HG02759 (cell line): ENCODE results near the gene CYBC1.
A peak's percentile ranks its signal among the peaks of the same experiment; 100 is the strongest.
"Not testable (repeated sequence)": the region's sequence is repeated elsewhere in the genome, so short reads cannot be mapped to it uniquely, and the experiment has no call there.

Source experiments
- ATAC-seq: cut with Tn5 transposase; IDR thresholded peaks from one replicate; pipeline ENCODE4 v1.9.1; 2021; ENCODE audit warnings: mild to moderate bottlenecking, moderate library complexity; ENCODE audit not compliant: unreplicated experiment

Gene CYBC1

DNA sequence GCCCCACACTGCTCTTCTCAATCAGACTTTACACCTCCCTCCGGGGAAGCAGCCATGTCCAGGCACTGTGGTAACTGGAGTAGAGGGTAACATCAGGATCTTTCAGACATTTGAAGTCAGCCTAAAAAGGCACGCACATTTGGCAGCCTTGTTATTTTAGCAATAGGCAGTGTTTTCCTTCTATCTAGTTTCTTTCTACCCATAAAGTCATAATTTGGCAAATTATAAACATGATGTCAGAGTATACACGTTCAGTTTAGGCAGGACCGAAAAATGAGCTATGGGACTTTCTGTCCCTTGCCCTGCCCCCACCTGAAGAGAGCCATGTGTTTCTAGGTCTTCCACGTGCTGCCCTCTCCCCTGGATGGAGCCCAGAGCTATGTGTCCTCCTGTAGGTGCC, 29.1 kb upstream of the CYBC1 start:
- ATAC-seq: no peak

- ATAC-seq: no peak
Measured at GRCh38 chr17:82477934-82478333, 27.4 kb upstream of the CYBC1 start.

GRCh38 chr17:82475458-82475857, 24.9 kb upstream of the CYBC1 start:
- no peak for ATAC-seq

DNA sequence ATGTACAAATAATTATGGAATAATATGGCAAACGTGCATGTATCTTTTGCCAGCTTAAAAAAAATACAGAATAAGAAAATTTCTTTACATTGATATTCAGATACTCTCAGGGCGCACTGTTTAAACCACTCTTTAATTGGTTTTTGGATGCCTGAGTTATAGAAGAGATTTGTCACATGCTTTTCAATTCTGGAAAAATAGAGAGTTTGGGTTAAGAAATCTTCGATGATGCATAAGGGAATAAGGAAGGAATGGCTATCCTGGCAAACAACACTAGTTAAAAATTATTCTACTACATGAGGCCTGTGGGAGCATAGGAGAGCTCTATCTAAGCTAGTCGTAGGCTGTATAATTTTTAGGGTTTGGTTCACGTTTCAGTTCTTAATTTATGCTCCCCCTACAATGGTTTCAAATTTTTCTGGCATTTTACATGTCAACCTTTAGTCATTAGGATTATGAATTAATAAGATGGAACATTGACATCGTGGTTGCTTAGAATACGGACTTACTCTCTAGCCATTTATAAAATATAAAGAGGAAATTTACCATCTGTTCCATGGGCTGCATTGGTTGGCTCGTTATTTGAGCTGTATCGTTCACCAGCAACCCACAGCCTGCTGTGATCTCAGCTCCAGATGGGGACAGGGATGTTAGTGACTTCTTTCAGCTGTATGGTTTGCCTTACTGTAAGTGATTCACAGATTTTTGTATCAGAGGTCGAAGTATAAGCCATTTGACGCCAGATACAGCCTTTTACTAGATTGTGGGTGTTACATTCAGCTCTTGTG, 23.9 kb upstream of the CYBC1 start:
- ATAC-seq: no peak

- ATAC-seq: no peak
Measured at GRCh38 chr17:82470065-82470464, 19.5 kb upstream of the CYBC1 start.

GRCh38 chr17:82468692-82469091, 18.1 kb upstream of the CYBC1 start:
- no peak for ATAC-seq

- ATAC-seq: no peak
Measured at GRCh38 chr17:82465023-82465603, 14.6 kb upstream of the CYBC1 start.

DNA sequence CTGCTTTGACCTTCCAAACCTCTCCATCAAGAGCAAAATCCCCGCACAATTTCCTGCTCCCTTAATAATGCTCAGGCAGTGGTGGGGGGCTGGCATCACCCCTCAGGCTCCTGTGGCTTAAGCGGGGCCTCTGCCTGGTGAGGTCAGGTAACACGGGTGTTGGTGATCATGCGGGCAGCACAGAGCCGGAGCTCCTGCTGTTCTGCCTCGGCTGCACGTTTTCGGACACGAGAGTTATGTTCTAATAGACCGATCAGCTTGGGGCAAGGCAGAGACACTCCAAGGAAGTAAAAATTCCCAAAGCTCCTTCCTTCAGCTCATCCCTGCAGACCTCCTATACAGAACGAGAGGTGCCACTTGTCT, 14.0 kb upstream of the CYBC1 start:
- ATAC-seq: no peak

DNA sequence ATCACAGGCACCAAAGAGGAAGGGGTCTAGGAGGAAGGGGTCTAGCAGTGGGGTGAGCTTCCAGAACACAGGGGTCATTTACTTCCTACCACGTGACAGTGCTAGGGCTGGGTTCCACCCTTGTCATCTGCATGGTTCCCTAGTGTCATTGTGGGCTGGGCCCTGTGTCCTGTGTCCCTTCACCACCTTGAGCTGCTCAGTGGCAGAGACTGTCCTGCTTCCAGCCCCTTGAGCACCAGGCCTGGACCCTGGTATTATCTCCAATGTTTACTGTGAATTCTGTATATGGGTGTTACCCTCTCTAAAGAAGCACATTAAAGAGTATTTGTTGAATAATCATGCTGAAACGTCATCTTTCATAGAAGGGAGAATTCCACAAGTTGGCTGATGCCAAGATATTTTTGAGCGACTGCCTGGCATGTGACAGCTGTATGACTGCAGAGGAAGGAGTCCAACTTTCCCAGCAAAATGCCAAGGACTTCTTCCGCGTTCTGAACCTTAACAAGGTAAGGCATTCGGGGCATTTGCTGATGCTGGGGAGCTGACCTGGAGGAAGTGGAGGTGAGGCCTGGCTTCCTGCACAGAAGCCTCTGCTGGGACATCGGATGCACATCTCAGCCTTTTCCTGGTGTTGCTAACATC, 13.5 kb upstream of the CYBC1 start:
- no peak for ATAC-seq

DNA sequence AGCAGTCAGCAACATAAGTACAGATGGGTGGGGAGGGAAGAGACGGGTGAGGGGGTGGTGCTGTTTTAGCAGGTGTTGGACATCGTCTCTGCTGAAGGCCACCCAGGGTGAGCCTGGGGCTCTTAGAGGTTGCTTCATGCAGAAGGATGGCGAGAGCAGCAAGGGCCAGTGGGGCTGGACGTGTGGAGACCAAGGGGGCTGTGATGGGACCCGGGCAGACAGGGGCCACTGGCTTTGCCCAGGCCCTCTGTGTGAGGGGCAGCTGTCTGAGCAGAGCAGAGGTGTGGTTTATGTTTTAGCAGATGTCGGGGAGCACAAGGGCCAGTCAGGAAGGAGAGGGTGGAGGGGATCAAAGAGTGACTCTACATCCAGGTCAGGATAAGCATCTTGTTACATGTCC, 12.8 kb upstream of the CYBC1 start:
- no peak for ATAC-seq

DNA sequence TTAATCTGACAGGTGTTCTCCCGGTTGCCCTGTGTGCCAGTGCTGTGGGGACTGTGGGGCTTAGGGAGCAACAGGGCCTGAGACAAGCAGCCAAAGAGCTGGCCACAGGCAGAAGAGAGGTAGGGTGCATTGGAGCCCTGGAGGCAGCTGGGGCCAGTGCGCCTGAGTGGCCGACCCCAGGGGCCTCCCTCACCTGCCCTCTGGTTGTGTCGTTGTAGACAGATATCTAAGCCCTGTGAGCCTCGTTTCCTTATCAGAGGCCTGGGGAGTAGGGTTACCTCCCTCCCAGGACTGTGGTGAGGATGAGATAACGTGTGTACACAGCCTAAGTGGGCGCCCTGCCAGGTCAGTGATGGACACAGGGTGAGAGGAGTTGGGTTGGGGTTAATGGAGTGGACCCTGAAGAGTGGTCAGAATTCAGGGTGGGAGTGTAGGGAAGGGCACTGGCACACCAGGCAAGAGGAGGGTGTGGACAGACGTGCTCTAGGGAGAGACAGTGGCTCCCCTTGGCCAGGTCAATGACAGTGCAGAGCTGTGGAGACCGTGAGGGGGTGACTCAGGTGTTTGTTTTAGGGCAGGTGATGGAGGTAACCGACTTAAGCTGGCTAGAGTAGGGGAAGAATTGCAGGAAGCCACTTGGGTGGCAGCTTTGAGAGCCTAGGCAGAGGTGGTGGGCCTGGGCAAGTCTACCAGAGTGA, 11.4 kb upstream of the CYBC1 start:
- no peak for ATAC-seq

GRCh38 chr17:82459936-82460335, 9.4 kb upstream of the CYBC1 start:
- not testable (repeated sequence) for ATAC-seq

DNA sequence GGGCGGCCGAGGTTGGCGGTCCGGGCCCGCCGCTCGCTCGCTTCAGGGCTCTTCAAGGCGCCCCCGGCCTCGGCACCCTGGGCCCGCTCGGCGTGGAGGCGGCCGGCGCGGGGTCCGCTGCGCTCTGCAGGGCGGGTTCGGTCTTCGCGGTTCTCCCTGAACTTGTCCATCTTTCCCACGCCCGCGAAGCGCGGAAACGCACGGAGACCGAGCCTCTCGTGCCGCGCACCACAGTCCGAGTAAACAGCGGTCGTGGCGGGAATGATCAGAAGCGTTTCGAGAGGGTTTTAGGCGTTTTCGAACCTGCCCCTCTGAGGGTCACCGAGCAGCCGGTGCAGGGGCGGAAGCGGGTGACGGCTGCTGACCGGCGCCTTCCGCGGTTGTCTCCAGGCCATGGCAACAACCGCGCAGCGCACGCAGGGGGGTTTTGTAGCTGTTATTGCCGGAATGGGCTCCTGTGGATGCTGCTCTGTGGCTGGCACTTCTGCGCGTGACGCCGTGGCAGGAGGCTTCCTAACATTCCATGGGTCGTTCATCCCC, 8.4 kb upstream of the CYBC1 start:
- peak; percentile 9 for ATAC-seq

DNA sequence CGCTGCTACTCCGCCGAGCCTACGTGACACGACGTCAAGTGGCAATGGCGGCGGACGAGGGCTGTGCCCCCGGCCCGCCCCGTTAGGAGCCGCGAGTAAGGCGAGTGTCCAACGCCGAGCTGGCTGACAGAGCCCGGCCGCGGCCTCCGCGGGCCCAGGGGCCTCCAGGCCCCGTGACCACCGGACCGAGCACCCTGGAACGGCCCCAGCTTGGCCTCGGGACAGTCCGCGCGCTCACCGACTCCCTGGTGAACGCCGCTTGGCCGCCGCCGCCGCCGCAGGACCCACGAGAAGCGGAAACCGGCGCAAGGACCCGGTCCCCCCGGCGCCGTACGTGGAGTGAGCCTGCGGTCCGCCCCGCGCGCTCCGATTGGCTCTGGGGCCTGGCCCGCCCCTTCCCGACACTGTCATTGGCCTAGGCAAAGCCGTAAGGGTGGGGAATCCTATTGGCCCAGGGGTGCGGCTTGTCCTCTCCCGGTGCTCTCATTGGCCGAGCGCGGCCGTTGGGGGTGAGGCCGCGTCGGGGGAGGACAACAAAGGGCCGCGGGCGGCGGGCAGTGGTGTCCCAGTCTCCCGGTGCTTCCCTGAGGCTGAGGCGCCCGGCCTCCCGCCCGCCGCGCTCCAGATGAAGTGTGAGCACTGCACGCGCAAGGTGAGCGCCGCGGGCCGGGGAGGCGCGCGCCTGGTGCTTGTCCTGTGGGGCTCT, 7.8 kb upstream of the CYBC1 start, which contains the start of gene NARF:
Gene NARF (plus strand): TSS at position 563 of the 706 bp plus-strand sequence. CDS start 63 bp downstream, at position 626.
- peak; percentile 92 for ATAC-seq

- no peak for ATAC-seq
Measured at GRCh38 chr17:82457929-82458178, 7.3 kb upstream of the CYBC1 start.

DNA sequence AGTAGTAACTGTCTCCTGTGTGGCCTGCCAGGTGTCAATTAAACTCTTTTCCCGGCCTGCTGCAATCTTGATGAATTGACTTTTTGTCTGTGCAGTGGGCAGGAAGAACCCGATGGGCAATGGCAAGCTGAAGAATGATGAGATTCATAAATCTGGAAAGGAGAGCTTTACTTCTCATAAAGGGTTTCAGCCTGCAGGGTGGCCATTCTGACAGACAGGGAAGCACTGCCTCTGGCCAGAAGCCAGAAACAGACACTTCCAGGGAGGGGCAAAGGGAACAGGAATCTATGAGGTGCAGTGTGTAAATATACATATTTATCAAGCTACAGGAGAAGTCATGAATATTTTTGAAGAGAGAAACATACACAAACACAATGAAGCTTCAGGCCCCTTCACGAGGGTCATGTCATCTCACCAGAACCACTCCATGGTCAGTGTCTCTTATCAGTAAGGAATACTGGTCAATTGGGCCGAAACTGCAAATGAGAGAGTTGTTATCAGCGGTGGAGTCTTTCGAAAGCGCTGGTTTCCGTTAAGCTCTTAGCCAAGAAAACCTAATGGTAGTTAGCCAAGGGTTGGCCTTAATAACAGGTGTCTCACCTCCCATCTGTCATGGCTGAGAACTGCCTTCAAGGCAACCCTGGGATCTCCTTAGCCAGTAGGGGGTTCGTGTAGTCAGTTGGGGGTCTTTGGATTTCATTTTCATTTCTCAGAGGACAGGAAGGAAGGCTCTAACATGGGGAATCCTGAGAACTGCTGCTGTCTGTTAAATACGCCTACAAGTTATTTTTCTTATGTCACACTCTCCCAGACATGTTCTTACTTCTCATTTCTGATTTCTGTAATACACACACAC, 6.7 kb upstream of the CYBC1 start:
- no peak for ATAC-seq

DNA sequence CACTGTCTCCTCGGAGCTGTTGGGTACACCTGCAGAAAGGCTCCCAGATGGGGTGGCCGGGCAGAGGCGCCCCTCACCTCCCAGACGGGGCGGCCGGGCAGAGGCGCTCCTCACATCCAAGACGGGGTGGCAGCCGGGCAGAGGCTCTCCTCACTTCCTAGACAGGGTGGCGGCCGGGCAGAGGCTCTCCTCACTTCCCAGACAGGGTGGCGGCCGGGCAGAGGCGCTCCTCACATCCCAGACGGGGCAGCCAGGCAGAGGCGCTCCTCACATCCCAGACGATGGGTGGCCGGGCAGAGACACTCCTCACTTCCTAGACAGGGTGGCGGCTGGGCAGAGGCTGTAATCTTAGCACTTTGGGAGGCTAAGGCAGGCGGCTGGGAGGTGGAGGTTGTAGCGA, 3.2 kb upstream of the CYBC1 start:
- ATAC-seq: not testable (repeated sequence)

DNA sequence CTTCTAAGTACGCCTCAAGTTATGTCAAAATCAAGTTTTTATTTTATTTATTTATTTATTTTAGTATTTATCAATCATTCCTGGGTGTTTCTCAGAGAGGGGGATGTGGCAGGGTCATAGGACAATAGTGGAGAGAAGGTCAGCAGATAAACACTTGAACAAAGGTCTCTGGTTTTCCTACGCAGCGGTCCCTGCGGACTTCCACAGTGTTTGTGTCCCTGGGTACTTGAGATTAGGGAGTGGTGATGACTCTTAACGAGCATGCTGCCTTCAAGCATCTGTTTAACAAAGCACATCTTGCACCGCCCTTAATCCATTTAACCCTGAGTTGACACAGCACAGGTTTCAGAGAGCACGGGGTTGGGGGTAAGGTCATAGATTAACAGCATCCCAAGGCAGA, 2.6 kb upstream of the CYBC1 start:
- not testable (repeated sequence) for ATAC-seq

- ATAC-seq: no peak
Measured at GRCh38 chr17:82452162-82452561, 1.6 kb upstream of the CYBC1 start.

DNA sequence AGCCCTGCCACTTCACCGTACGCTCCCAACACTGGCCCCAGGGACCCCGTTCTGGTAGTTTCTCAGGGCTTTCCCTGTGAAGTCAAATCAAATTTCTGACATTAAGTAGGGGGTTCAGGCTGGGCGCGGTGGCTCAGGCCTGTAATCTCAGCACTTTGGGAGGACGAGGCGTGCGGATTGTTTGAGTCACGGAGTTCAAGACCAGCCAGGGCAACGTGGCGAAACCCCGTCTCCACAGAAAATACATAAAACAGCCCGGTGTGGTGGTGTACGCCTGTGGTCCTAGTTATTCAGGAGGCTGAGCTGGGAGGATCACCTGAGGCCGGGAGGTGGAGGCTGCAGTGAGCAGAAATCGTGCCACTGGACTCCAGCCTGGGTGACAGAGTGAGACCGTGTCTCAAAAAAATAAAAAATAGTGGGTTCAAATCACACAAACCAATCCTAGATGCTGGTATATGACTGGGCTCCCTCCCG, 632 bp downstream of the CYBC1 start:
- no peak for ATAC-seq
